Activated T-cell treated with anti-CD3 and anti-CD28 coated beads, Interleukin-2, amount 50 U/mL, for 4 hours (primary cell): ENCODE results near the gene NELFB. TPM values are rescaled to one million over a fixed set of nuclear protein-coding genes. Genes with fewer than 3 reads are reported as not detected.

Experiments
- ATAC-seq, 2 donors: fragments of 200-7000 bp; cut with Tn5 transposase; one replicate each; pipeline ENCODE4 v1.10.0; 2021
- DNase-seq: peaks from one replicate; pipeline ENCODE4 v3.0.0-alpha.2; 2020
- H3K27me3 Mint-ChIP-seq: one replicate; pipeline ENCODE4 v1.8.0; 2021; ENCODE audit warnings: low read depth, mixed read lengths
- H3K36me3 Mint-ChIP-seq: one replicate; pipeline ENCODE4 v1.8.0; 2022; ENCODE audit warnings: mixed read lengths; ENCODE audit not compliant: insufficient read depth
- H3K4me1 Mint-ChIP-seq: one replicate; pipeline ENCODE4 v1.8.0; 2021; ENCODE audit warnings: low read depth, mixed read lengths
- H3K4me3 Mint-ChIP-seq: one replicate; pipeline ENCODE4 v1.8.0; 2021; ENCODE audit warnings: mild to moderate bottlenecking, moderate library complexity, mixed read lengths
- H3K9me3 Mint-ChIP-seq: one replicate; pipeline ENCODE4 v1.8.0; 2021; ENCODE audit warnings: mixed read lengths
- total RNA-seq, 3 donors: library from RNA; stranded (reverse); gene quantifications; one replicate each; pipeline ENCODE4 v1.2.1, GENCODE V29; 2021

The NELFB gene
- total RNA-seq, 3 donors from 2014 or later, result 72.0 to 81.1 (median 73.5) TPM

- no peak overlapping the region for H3K4me3 Mint-ChIP-seq
- H3K4me1 Mint-ChIP-seq, result peaks cover 19% of the 10 kb centered on the region
- ATAC-seq (no peak), DNase-seq (no peak)
- H3K36me3 Mint-ChIP-seq, result peaks cover 17% of the 10 kb centered on the region
- H3K27me3 Mint-ChIP-seq, result no peaks in the 10 kb centered on the region
- no peaks in the 10 kb centered on the region for H3K9me3 Mint-ChIP-seq
Measured at GRCh38 chr9:137273095-137273490, 18.0 kb downstream of the NELFB start.

DNA sequence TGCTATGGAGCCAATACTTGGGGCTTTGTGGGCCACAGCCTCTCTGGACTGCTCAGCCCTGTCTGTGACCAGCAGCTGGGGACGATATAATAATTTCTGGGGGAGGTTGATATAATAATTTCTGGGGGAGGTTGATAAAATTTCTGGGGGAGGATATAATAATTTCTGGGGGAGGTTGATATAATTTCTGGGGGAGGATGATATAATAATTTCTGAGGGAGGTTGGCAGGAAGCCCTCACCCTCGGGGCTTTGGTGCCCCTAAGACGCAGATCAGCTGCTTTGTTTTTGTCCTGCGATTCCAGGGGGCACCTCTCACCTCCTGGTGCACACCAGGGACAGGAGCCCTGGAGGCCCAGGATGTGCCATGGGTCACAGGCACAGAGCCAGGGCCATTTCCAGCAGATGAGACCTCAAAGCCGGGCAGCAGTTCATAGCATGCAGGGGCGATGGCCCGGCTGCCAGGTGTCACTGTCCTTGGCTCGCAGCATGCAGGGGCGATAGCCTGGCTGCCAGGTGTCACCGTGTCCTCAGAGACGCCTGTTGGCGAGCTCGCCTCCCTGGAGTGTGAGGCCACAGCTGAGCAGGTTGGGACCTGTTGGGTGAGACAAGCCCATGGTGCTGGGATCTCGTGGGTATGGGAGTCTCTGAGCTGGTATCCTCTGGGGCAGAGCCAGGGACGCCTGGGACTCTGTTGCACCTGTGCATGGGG lies 18.6 kb downstream of the NELFB start:
- H3K4me3 Mint-ChIP-seq, result no peak overlapping the region
- H3K9me3 Mint-ChIP-seq, result no peaks in the 10 kb centered on the region
- no peak for ATAC-seq
- no peaks in the 10 kb centered on the region for H3K27me3 Mint-ChIP-seq
- DNase-seq, result no peak
- H3K36me3 Mint-ChIP-seq, result peaks cover 14% of the 10 kb centered on the region
- H3K4me1 Mint-ChIP-seq, result peaks cover 19% of the 10 kb centered on the region

DNA sequence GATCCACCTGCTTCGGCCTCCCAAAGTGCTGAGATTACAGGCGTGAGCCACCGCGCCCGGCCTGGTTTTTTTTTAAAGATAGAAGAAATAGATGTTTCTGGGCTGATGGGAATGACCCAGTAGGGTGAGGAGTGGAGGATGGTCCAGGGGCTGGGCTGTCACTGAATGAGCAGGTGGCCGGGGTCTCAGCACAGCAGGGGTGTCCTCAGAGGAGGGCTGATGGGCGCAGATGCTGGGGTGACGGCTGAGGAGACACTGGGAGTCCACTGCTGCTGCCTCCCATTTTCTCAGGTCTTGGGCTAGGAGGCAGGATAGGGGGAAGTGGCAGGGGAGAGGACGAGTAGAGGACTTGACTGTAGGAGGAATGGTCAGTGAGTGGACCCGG lies 20.1 kb downstream of the NELFB start:
- no peak for ATAC-seq
- Mint-ChIP-seq H3K9me3 (no peaks in the 10 kb centered on the region), H3K36me3 (peaks cover 3% of the 10 kb centered on the region), H3K27me3 (no peaks in the 10 kb centered on the region), H3K4me1 (peaks cover 19% of the 10 kb centered on the region), H3K4me3 (peak overlapping the region; percentile 29)
- DNase-seq, result no peak

- Mint-ChIP-seq H3K36me3 (peaks cover 3% of the 10 kb centered on the region), H3K9me3 (no peaks in the 10 kb centered on the region), H3K27me3 (no peaks in the 10 kb centered on the region), H3K4me3 (no peak overlapping the region), H3K4me1 (peaks cover 19% of the 10 kb centered on the region)
- ATAC-seq (no peak), DNase-seq (no peak)
Measured at GRCh38 chr9:137275588-137276472, 20.7 kb downstream of the NELFB start.

- Mint-ChIP-seq H3K9me3 (no peaks in the 10 kb centered on the region), H3K27me3 (no peaks in the 10 kb centered on the region), H3K36me3 (peaks cover 3% of the 10 kb centered on the region), H3K4me1 (peaks cover 13% of the 10 kb centered on the region), H3K4me3 (peak overlapping the region; percentile 21)
- DNase-seq (no peak), ATAC-seq (no peak)
Measured at GRCh38 chr9:137276473-137277328, 21.6 kb downstream of the NELFB start.

GRCh38 chr9:137277329-137278041 lies 22.4 kb downstream of the NELFB start, which contains the start of gene TOR4A:
TSS of gene TOR4A (plus strand) at chr9:137277726. CDS start at chr9:137278690, 964 bp downstream.
- peak; percentile 58 to 61 for ATAC-seq

DNA sequence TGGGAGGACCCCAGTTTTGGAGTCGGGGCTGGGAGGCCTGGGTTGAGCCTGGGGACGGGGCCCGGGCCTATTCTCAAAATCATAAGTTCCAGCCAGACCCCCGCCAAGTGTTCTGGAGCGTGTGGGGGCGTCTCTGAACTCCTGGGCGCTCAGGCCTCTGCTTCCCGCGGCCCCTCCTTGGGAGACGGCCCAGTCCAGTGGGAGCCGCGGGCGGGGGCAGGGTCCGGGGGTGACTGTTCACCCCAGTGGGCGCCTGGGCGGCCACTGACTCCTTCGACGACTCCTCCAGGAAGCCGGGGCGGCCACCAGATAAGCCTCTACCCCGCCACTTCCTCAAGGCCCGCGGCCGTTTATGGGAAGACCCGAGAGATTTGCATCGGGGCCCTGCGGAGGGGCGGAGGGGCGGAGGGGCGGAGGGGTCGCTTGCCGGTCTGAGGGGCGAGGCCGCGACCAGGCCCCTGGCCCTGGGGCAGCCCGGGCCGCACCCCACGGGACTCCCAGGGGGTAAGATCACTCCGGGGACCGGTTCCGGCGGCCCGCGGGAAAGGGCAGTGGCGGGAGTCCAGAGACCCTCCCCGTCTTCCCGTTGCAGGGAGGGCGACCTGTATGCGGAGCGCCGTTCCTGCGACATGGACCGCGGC lies 23.1 kb downstream of the NELFB start:
- DNase-seq (no peak), ATAC-seq (peak; percentile 5 to 9)
- H3K4me3 Mint-ChIP-seq, result peak overlapping the region; percentile 79
- H3K27me3 Mint-ChIP-seq, result peaks cover 7% of the 10 kb centered on the region
- H3K4me1 Mint-ChIP-seq, result peaks cover 15% of the 10 kb centered on the region
- H3K9me3 Mint-ChIP-seq, result no peaks in the 10 kb centered on the region
- H3K36me3 Mint-ChIP-seq, result peaks cover 5% of the 10 kb centered on the region

More at GRCh38 chr9:137277329-137278041, 22.4 kb downstream of the NELFB start, which contains the start of gene TOR4A:
- Mint-ChIP-seq H3K36me3 (peaks cover 4% of the 10 kb centered on the region), H3K9me3 (no peaks in the 10 kb centered on the region), H3K4me3 (peak within 1 kb of the TSS; percentile 79), H3K4me1 (peaks cover 13% of the 10 kb centered on the region), H3K27me3 (peaks cover 6% of the 10 kb centered on the region)
- DNase-seq, result no peak

DNA sequence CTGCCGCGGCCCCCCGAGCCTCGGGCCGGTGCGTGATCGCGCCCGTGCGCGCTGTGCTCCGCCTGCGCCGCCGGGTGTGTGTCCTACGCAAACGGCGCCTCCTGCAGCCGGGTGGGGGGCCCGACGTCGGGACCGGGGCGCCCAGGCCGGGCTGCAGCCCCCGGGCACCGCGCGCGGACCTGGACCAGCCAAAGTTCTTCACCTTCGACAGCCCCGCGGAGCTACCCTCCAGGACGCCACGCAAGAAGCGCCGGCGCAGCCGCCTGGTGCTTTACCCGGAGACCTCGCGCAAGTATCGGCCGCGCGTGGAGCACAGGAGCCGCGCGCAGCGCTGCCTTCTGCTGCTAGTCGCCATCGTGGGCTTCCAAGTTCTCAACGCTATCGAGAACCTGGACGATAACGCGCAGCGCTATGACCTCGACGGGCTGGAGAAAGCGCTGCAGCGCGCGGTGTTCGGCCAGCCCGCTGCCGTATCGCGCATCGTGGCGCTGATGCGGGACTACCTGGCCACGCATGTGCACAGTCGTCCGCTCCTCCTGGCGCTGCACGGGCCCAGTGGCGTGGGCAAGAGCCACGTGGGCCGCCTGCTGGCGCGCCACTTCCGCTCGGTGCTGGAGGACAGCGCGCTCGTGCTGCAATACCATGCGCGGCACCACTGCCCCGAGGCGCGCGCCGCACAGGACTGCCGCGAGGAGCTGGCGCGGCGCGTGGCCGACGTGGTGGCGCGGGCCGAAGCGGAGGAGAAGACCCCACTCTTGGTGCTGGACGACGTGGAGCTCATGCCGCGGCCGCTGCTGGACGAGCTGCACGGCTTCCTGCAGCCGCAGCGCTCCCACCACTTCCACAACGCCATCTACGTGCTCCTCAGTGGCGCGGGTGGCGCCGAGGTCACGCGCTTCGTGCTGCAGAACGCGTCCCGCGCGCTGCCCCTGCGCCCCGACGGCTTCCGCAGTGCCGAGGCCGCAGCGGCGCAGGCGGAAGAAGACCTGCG lies 23.9 kb downstream of the NELFB start:
- ATAC-seq, result no peak
- DNase-seq, result no peak
- H3K36me3 Mint-ChIP-seq, result peaks cover 2% of the 10 kb centered on the region
- peaks cover 7% of the 10 kb centered on the region for H3K27me3 Mint-ChIP-seq
- no peak overlapping the region for H3K4me3 Mint-ChIP-seq
- peaks cover 15% of the 10 kb centered on the region for H3K4me1 Mint-ChIP-seq
- H3K9me3 Mint-ChIP-seq, result no peaks in the 10 kb centered on the region

DNA sequence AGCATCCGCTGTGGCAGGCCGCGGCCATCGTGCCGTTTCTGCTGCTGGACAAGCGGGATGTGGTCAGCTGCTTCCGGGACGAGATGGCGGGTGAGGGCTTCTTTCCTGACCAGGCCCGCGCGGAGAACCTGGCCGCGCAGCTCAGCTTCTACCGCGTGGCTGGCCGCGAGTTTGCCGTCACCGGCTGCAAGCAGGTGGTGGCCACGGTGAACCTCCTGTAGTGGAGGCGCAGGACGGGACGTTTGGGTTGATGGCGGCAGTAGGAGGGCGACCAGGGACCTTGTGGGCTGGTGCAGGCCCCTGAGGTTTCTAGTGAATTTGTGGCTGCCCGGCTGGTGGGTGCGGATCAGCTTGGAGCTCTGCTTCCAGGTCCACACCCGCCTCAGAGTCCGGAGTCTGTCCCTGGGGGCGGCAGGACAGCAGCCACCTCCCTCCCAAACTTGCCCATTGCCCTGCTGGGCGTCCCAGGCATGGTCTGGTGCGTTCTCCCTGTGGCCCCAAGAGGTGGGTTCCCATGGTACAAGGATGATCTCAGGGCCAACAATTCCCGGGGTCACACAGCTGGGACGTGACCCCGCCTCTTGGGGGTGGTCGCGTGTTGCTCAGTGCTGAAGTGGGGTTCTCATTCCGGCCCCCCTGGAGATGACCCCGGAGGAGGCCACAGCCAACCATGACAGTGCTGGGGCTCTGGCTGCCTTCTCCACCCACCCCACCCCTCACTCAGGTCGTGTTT lies 24.8 kb downstream of the NELFB start:
- DNase-seq, result no peak

GRCh38 chr9:137280474-137281344 lies 25.6 kb downstream of the NELFB start:
- DNase-seq (no peak), ATAC-seq (peak in 1 of 2 donors; percentile 23)
- Mint-ChIP-seq H3K36me3 (peaks cover 2% of the 10 kb centered on the region), H3K27me3 (peaks cover 7% of the 10 kb centered on the region), H3K9me3 (no peaks in the 10 kb centered on the region), H3K4me1 (peaks cover 9% of the 10 kb centered on the region), H3K4me3 (no peak overlapping the region)

More for the DNA sequence above, 24.8 kb downstream of the NELFB start:
- peaks cover 7% of the 10 kb centered on the region for H3K27me3 Mint-ChIP-seq
- ATAC-seq, result no peak
- no peaks in the 10 kb centered on the region for H3K9me3 Mint-ChIP-seq
- peaks cover 13% of the 10 kb centered on the region for H3K4me1 Mint-ChIP-seq
- H3K4me3 Mint-ChIP-seq, result no peak overlapping the region
- peaks cover 2% of the 10 kb centered on the region for H3K36me3 Mint-ChIP-seq
